SK-N-SH treated with all-trans-retinoic acid at 6 μM for 48 hours (cell line): ENCODE data around the gene ALG14.

Experiments
- CREB5 ChIP-seq: fragments of 250-450 bp; sonication (Bioruptor Pico); IDR thresholded peaks from 2 replicates; pipeline ENCODE4 v1.5.1; 2020; ENCODE audit warnings: low read depth, mild to moderate bottlenecking, moderate library complexity
- ESRRG ChIP-seq: fragments of 250-450 bp; sonication (Bioruptor Pico); IDR thresholded peaks from 2 replicates; pipeline ENCODE4 v1.6.1; 2021; ENCODE audit warnings: mild to moderate bottlenecking
- GLIS3 ChIP-seq: fragments of 250-450 bp; sonication (Bioruptor Pico); IDR thresholded peaks from 2 replicates; pipeline ENCODE4 v1.5.0; 2020; ENCODE audit warnings: mild to moderate bottlenecking, moderate library complexity
- PATZ1 ChIP-seq: fragments of 250-450 bp; sonication (Bioruptor Pico); IDR thresholded peaks from 2 replicates; pipeline ENCODE4 v1.8.0; 2020; ENCODE audit warnings: mild to moderate bottlenecking, moderate library complexity, borderline replicate concordance
- RARB ChIP-seq: fragments of 250-450 bp; sonication (Bioruptor Pico); IDR thresholded peaks from 2 replicates; pipeline ENCODE4 v1.8.0; 2021; ENCODE audit warnings: mild to moderate bottlenecking, moderate library complexity
- ZFP3 ChIP-seq: fragments of 250-450 bp; sonication (Bioruptor Pico); IDR thresholded peaks from 2 replicates; pipeline ENCODE4 v1.5.0; 2020; ENCODE audit warnings: mild to moderate bottlenecking, moderate library complexity
- ZFP30 ChIP-seq: fragments of 450-650 bp; formaldehyde crosslinking; IDR thresholded peaks from 2 replicates; pipeline ENCODE4 v1.5.0; 2022; ENCODE audit warnings: mild to moderate bottlenecking, moderate library complexity
- ZNF8 ChIP-seq: fragments of 450-650 bp; formaldehyde crosslinking; IDR thresholded peaks from 2 replicates; pipeline ENCODE4 v1.5.0; 2020; ENCODE audit warnings: mild to moderate bottlenecking, moderate library complexity
- TF ChIP-seq, protein P1 (sequence below): fragments of 250-450 bp; sonication (Bioruptor Pico); IDR thresholded peaks from 2 replicates; pipeline ENCODE4 v1.8.0; 2021; ENCODE audit warnings: low read depth, mild to moderate bottlenecking, moderate library complexity, borderline replicate concordance

- TF ChIP-seq PATZ1 (CRISPR knock-in tag): no peak
- TF ChIP-seq CREB5 (CRISPR knock-in tag): no peak
- no peak for TF ChIP-seq GLIS3 (CRISPR knock-in tag)
- TF ChIP-seq ZFP30: no peak
- TF ChIP-seq ZNF8: no peak
- no peak for TF ChIP-seq ZFP3 (CRISPR knock-in tag)
- no peak for TF ChIP-seq RARB
- TF ChIP-seq ESRRG (CRISPR knock-in tag): no peak
- TF ChIP-seq, protein P1, sequence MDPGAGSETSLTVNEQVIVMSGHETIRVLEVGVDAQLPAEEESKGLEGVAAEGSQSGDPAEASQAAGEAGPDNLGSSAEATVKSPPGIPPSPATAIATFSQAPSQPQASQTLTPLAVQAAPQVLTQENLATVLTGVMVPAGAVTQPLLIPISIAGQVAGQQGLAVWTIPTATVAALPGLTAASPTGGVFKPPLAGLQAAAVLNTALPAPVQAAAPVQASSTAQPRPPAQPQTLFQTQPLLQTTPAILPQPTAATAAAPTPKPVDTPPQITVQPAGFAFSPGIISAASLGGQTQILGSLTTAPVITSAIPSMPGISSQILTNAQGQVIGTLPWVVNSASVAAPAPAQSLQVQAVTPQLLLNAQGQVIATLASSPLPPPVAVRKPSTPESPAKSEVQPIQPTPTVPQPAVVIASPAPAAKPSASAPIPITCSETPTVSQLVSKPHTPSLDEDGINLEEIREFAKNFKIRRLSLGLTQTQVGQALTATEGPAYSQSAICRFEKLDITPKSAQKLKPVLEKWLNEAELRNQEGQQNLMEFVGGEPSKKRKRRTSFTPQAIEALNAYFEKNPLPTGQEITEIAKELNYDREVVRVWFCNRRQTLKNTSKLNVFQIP (CRISPR knock-in tag): no peak
Observed at GRCh38 chr1:95040032-95040525, 32.7 kb downstream of the ALG14 start.
